Large intestine (tissue), 3 donors: Measurements from ENCODE around the gene SLC38A10. TPM values are rescaled to one million over a fixed set of nuclear protein-coding genes. Genes with fewer than 3 reads are reported as not detected.

Experiments used
- DNase-seq, 2 donors: peaks; one replicate each; pipeline versions ENCODE4 v3.0.0 to v3.0.0-alpha.2; 2013
- H3K27ac ChIP-seq: one replicate; pipeline ENCODE4 v1.5.1; 2013; ENCODE audit warnings: low read length
- H3K27me3 ChIP-seq: 2 replicates; pipeline ENCODE4 v1.6.1; 2013; ENCODE audit warnings: low read length; ENCODE audit not compliant: control insufficient read depth, insufficient read depth
- H3K36me3 ChIP-seq: 2 replicates; pipeline ENCODE4 v1.6.1; 2013; ENCODE audit warnings: low read length; ENCODE audit not compliant: control insufficient read depth, insufficient read depth
- H3K4me1 ChIP-seq: one replicate; pipeline ENCODE4 v1.6.1; 2013; ENCODE audit warnings: low read length; ENCODE audit not compliant: control insufficient read depth, insufficient read depth
- H3K4me3 ChIP-seq: one replicate; pipeline ENCODE4 v1.5.1; 2013; ENCODE audit warnings: low read length
- H3K9me3 ChIP-seq: one replicate; pipeline ENCODE4 v1.6.1; 2013; ENCODE audit warnings: mild to moderate bottlenecking, low read depth, low read length, moderate library complexity; ENCODE audit not compliant: control insufficient read depth
- WGBS: methylation state at CpG from one replicate; pipeline ENCODE4 v1.1.5; 2013; ENCODE audit warnings: low lambda C conversion rate; ENCODE audit not compliant: insufficient coverage; 5-methylcytosine and 5-hydroxymethylcytosine counted together
- polyA plus RNA-seq: library from polyadenylated mRNA; unstranded; fragments of 120-200 nt; gene quantifications from one replicate; pipeline ENCODE4 v1.2.1, GENCODE V29; 2013

Gene SLC38A10
- polyA plus RNA-seq, 1 donor: 86.5 TPM

DNA sequence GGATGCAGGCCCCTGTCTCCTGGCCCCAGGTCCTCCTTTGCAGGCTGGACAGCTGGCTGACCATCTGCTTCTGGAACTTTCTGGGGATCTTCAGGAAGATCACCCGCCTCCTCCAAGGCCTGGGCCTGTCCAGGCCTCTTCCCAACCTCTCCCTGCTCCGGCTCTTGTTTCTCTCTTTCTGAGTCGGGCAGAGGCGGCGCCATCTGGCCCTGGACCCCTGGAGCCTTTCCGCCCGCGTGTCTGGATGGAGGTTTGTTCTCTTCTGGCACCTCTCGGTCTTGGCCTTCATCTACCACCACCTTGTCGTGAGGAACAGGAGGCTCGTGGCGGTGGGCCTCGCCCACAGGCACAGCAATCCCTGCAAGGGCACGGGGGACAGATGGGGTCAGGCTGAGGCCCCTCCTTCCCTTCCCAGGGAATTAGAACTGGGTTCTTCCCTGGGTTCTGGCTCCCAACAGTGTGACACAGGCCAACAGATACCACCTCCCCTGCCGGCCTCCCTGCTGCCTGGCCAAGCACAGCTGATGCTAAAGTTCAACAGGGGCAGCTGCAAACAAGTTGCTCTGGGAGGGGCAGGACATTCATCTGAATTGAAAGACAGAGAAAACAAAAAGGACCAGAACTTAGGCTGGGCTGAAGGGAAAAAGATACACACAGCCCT is 42.7 kb downstream of the SLC38A10 start:
- peak in 1 of 2 donors; percentile 62 for DNase-seq
- Histone ChIP-seq H3K27me3 (no peaks in the 10 kb centered on the region), H3K4me1 (peaks cover 54% of the 10 kb centered on the region), H3K36me3 (peaks cover 46% of the 10 kb centered on the region), H3K9me3 (peaks cover 11% of the 10 kb centered on the region), H3K27ac (peak overlapping the region; percentile 53), H3K4me3 (no peak overlapping the region)
- no CpG with 5 or more reads among the region's 15 CpGs for WGBS

DNA sequence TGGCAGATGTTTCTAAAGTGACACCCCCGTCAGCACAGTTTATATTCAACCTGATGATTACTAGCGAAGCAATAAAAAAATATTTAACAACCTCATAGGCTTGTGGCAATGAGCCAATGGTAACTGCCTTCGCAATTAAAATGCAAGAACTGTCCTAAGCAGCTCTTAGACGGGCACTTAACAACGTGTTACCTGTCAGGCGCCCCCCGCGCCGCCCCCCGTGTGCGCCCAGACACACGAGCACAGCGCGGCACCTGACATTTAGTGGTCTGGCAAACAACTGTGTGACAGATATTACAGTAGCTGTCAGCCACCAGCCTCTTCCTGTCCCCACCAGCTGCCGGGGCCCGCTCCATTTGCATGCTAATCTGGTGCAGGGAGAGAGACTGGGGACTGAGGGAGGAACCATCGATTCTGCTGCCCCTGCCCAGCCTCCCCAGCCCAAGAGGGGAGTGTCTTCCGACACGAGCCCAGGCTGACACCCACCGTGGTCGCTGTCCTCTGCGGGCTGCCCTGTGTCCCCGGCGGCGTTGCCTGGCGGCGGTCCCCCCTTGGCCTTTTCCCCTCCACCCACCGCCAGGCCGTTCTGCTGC is 43.3 kb downstream of the SLC38A10 start:
- peaks cover 54% of the 10 kb centered on the region for H3K4me1 ChIP-seq
- no CpG with 5 or more reads among the region's 29 CpGs for WGBS
- peak; percentile 44 to 85 for DNase-seq
- peaks cover 44% of the 10 kb centered on the region for H3K36me3 ChIP-seq
- peaks cover 11% of the 10 kb centered on the region for H3K9me3 ChIP-seq
- H3K27me3 ChIP-seq: no peaks in the 10 kb centered on the region
- H3K27ac ChIP-seq: peak overlapping the region; percentile 53
- H3K4me3 ChIP-seq: no peak overlapping the region

DNA sequence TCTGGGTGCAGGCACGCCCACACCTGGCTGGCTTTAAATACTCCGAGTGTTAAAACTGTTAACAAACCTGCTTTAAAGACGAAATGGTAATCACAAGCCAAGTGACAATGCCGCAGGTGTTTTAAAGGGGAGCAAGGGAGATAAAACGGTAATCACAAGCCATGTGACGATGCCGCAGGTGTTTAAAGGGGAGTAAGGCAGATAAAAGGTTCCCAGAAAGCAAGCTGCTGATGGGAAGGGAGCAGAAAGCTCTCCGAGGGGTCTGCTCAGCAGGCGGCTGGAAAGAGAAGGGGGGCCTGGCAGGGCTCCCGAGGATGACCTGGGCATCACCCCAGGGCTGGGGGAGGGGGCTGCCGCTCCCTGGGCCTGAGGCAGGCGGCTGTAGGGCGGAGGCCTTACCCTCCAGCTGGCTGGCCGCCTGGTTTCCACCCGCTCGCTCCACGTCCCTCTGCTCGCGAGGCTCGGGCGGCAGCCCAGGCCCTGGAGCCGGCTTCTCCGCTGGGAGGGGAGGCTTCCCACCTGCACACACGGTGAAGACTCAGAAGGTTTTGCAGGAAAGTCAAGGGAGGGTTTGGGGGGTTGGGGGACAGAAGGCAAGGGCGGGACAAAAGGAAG is 43.9 kb downstream of the SLC38A10 start:
- Histone ChIP-seq H3K27ac (peak overlapping the region; percentile 53), H3K36me3 (peaks cover 41% of the 10 kb centered on the region), H3K4me1 (peaks cover 53% of the 10 kb centered on the region), H3K27me3 (no peaks in the 10 kb centered on the region), H3K4me3 (no peak overlapping the region), H3K9me3 (peaks cover 12% of the 10 kb centered on the region)
- WGBS: no CpG with 5 or more reads among the region's 25 CpGs
- peak; percentile 49 to 81 for DNase-seq

DNA sequence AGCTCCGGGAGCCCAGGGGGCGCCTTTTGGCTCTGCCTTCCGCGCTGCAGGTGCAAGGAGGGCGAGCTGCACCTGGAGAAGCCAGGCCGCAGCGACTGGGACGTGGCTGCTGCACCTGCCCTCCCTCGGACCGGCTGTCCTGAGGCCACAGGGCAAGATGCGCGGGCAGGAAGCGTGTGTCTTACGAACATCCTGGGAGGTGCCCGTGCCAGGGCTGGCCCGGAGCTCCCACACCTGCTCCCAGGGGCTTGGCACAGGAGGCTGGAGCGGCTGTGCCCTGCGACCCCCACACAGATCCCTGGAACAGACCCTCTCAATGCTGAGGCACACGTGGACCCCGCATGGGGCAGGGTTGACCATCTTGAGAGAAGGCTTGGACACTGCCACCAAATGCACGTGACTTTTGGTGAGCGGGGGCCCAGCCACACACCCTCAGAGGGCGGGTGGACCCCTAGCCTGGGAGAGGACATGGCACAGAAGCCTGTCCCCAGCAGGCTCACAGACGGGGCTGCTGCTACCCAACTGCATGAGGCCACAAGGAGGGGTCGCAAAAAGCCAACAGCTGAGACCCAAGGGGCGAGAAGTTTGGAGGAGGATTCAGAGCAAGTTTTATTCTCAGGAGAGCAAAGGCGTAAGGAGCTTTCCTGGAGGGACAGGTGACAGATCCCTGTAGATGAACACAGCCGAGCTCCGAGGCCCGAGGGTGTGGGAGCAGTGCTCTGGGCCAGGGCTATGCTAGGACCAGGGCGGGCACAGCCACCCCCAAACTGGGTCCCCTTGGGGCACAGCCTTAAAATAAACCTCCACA is 44.6 kb downstream of the SLC38A10 start:
- Histone ChIP-seq H3K36me3 (peaks cover 44% of the 10 kb centered on the region), H3K27ac (peak overlapping the region; percentile 53), H3K9me3 (peaks cover 14% of the 10 kb centered on the region), H3K4me1 (peaks cover 47% of the 10 kb centered on the region), H3K27me3 (no peaks in the 10 kb centered on the region), H3K4me3 (no peak overlapping the region)
- DNase-seq: no peak
- 40% methylated on average over 1 of the region's 31 CpGs for WGBS

DNA sequence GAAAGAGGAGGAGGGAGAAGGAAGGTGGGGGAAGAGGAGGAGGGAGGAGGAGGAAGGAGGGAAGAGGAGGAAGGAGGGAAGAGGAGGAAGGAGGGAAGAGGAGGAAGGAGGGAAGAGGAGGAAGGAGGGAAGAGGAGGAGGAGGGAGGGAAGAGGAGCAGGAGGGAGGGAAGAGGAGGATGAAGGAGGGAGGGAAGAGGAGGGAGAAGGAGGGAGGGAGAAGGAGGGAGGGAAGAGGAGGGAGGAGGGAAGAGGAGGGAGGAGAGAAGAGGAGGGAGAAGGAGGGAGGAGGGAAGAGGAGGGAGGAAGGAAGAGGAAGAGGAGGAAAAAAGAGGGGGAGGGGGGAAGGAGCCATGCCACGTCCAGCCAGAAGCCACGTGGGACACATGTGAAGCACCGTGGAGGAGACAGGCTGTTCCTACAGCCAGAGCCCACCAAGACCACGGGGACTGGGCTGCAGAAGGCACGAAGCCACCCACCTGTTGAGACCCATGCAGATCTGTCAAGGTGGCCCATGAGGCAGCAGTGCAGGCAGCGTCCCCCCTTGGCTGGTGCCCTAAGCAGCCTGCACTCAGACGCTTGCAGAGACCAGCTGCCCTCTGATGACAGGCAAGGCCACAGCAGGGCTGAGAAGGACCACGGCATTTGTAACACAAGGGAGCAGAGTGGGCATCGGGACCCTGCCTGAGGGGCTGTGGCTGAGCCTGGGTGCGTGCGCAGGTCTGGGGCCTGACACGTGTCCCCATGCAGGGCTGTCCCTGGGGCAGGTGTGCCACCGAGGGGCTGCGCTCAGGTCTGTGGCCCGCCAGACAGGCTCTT is 45.7 kb downstream of the SLC38A10 start:
- peaks cover 44% of the 10 kb centered on the region for H3K36me3 ChIP-seq

DNA sequence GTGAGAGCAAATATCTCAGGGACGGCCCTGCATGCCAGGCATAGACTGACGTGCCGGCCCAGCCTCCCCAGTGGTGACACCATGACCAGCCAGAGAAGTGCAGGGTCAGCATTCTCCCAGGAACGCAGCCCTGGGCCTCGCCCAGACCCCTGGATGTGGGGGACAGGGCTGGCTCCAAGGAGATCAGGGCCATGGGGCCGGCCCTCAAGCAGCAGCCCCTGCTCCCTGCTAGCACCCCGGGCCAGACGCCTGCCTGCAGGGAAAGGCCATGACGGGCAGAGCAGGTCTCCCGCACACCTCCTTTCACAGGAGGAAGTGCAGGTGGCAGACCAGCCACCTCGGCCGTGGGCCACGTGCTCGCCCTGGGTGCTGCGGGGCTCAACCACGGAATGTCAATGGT is 46.5 kb downstream of the SLC38A10 start:
- H3K4me1 ChIP-seq: peaks cover 32% of the 10 kb centered on the region
- no CpG with 5 or more reads among the region's 16 CpGs for WGBS
- DNase-seq: no peak
- no peaks in the 10 kb centered on the region for H3K27me3 ChIP-seq
- no peak overlapping the region for H3K27ac ChIP-seq
- peaks cover 44% of the 10 kb centered on the region for H3K36me3 ChIP-seq
- H3K4me3 ChIP-seq: no peak overlapping the region
- peaks cover 14% of the 10 kb centered on the region for H3K9me3 ChIP-seq

More for the DNA sequence above, 45.7 kb downstream of the SLC38A10 start:
- peak in 1 of 2 donors; percentile 34 for DNase-seq
- peaks cover 14% of the 10 kb centered on the region for H3K9me3 ChIP-seq
- H3K4me3 ChIP-seq: no peak overlapping the region
- peaks cover 37% of the 10 kb centered on the region for H3K4me1 ChIP-seq
- H3K27ac ChIP-seq: no peak overlapping the region
- H3K27me3 ChIP-seq: no peaks in the 10 kb centered on the region
- no CpG with 5 or more reads among the region's 15 CpGs for WGBS

DNA sequence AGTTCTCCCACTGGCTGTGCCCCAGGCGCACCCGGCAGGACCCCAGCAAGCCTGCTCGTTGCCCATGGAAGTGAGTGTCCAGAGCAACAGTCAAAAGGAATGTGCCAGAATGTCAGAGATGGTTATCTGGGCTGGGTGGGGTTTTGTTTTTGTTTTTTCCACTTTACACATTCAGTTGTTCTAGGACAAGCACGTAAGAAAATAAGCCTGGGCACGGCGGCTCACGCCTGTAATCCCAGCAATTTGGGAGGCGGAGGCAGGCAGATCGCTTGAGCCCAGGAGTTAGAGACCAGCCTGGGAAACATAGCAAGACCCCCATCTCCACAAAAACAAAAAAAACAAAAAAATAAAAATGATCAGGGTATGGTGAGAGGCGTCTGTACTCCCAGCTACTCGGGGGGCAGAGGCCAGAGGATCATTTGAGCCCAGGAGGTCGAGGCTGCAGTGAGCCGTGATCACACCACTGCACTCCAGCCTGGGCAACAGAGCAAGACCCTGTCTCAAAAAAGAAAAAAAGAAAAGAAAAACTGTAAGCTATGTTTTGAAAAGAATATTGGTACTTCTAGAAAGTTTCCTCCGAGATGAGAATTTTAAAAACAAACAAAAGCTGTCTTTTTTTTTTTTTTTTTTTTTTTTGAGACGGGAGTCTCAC is 47.6 kb downstream of the SLC38A10 start:
- Histone ChIP-seq H3K9me3 (peaks cover 14% of the 10 kb centered on the region), H3K36me3 (peaks cover 41% of the 10 kb centered on the region), H3K27me3 (no peaks in the 10 kb centered on the region), H3K4me1 (peaks cover 24% of the 10 kb centered on the region), H3K4me3 (no peak overlapping the region), H3K27ac (no peak overlapping the region)
- DNase-seq: no peak
- 100% methylated on average over 2 of the region's 15 CpGs for WGBS

DNA sequence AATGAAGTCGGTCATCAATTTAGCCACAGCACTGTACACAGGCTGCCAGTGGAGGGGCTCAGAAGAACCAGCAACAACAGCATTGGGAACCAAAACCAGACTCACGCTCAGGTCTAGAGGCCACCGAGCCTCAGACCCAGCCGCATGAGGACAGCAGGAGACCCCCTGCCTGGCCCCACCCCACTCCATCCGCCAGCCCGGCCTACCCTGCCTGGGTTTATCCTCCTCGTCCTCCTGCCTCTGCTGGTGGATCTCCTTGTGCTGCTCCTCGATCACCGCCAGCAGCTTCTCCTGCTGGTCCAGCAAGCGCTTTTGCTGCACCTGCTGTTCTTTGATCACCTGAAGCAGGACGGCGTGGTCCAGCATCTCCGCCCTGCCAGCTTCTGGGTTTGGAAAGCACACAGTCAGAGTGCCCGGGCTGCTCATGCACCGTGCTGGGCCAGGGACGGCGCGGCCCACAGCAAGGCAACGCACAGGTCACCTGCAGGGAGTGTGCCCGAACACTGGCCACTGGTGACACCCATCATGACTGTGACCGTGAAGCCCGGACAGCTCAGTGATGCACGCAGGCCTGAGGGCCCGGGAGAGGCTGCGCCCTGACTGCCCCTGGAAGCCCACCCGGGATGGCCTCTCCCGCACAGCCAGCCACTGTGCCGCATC is 48.3 kb downstream of the SLC38A10 start:
- peaks cover 14% of the 10 kb centered on the region for H3K9me3 ChIP-seq
- H3K4me1 ChIP-seq: peaks cover 17% of the 10 kb centered on the region
- H3K36me3 ChIP-seq: peaks cover 38% of the 10 kb centered on the region
- no peak for DNase-seq
- H3K27me3 ChIP-seq: no peaks in the 10 kb centered on the region
- no CpG with 5 or more reads among the region's 28 CpGs for WGBS
- H3K27ac ChIP-seq: no peak overlapping the region
- no peak overlapping the region for H3K4me3 ChIP-seq

DNA sequence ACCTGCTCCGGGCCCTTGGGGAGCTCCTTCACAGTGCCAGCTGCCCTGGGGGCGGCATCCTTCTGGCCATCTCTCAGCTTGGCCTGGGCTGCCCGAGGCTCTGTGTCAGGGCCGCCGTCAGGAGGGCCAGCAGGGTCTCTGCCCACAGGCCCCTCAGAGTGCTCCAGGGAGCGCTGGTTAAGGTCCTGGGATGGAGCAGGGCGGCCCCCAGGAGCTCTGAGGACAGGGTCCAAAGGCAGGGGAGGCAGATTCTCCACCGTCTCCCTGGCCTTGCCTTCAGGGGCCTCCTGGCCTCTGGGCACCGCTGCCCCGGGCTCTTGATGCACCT is 48.8 kb downstream of the SLC38A10 start:
- no peaks in the 10 kb centered on the region for H3K27me3 ChIP-seq
- peaks cover 39% of the 10 kb centered on the region for H3K36me3 ChIP-seq
- peaks cover 14% of the 10 kb centered on the region for H3K9me3 ChIP-seq
- no peak overlapping the region for H3K4me3 ChIP-seq
- H3K27ac ChIP-seq: no peak overlapping the region
- no peak for DNase-seq
- peaks cover 12% of the 10 kb centered on the region for H3K4me1 ChIP-seq
- WGBS: no CpG with 5 or more reads among the region's 10 CpGs
